HG03066 (cell line): ENCODE data around the gene SLAMF1.
"Not testable (repeated sequence)": the region's sequence is repeated elsewhere in the genome, so short reads cannot be mapped to it uniquely, and the experiment has no call there.

Experiments
- ATAC-seq: cut with Tn5 transposase; IDR thresholded peaks from one replicate; pipeline ENCODE4 v1.9.1; 2021; ENCODE audit warnings: low read depth; ENCODE audit not compliant: unreplicated experiment

Gene SLAMF1

DNA sequence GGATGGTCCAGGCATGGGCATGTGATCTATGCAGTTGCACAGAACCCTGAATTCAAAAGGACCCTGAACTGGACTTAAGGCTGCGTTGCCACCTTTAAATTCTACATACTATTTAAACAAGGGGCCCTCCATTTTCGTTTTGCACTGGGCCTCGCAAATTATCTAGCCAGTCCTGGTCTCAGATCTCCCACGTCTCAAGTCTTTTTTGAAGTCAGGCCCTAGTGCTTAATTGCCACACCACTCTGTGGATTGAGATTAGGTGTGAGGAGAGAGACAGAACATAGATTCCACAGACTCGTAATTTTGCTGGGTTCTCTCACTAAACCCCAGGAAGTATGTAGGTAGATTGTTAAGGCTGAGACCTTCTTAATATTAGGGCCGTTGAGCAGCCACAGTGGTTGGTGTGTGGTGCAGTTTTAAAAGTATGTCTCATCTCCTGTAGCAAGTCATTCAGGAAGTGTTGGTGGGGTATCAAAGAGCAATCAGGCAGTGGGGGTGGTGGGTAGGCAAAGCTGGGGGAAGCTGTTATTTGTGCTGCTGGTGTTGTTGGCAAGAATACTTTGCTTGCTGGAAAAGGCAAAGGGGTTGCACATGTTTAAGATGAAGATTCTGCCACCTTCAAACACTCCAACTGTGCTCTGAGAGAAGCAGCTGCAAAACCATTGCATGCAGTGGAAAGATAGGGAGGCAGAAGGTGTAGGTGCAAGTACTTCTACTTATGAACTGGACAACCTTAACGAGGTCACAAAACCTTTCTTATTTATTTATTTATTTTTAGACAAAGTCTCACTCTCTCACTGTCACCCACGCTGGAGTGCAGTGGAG lies 78.8 kb downstream of the SLAMF1 start:
- ATAC-seq: no peak

- ATAC-seq: no peak
Observed at GRCh38 chr1:160567341-160567740, 79.5 kb downstream of the SLAMF1 start.

DNA sequence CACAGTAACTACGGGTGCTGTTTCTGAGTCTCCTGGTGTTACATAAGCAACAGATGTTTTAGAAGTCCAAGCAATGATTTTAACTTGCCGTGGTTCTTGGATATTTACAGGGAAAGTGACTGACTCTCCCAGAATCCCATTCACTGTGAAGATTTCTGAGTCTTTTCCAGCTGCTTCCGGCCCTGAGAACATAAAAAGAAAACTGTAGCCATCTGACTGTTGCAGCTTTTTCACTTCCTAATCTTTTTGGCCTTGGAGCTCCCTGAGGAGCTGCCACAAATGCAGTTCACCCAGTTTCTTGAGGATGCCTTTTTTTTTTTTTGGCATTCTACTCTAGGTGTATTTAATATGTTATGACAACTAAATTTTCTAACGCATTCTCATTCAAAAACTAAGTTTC lies 81.3 kb downstream of the SLAMF1 start:
- no peak for ATAC-seq

DNA sequence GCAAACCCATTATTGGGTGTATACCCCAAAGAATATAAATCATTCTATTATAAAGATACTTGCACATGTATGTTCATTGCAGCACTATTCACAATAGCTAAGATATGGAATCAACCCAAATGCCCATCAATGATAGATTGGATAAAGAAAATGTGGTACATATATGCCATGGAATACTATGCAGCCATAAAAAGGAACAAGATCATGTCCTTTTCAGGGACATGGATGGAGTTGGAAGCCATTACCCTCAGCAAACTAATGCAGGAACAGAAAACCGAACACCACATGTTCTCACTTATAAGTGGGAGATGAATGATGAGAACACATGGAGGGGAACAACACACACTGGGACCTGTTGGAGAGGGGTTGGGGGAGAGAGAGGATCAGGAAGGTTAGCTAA lies 83.6 kb downstream of the SLAMF1 start:
- not testable (repeated sequence) for ATAC-seq

GRCh38 chr1:160562745-160563144 lies 84.1 kb downstream of the SLAMF1 start:
- not testable (repeated sequence) for ATAC-seq

- ATAC-seq: no peak
Observed at GRCh38 chr1:160560806-160561205, 86.0 kb downstream of the SLAMF1 start.

DNA sequence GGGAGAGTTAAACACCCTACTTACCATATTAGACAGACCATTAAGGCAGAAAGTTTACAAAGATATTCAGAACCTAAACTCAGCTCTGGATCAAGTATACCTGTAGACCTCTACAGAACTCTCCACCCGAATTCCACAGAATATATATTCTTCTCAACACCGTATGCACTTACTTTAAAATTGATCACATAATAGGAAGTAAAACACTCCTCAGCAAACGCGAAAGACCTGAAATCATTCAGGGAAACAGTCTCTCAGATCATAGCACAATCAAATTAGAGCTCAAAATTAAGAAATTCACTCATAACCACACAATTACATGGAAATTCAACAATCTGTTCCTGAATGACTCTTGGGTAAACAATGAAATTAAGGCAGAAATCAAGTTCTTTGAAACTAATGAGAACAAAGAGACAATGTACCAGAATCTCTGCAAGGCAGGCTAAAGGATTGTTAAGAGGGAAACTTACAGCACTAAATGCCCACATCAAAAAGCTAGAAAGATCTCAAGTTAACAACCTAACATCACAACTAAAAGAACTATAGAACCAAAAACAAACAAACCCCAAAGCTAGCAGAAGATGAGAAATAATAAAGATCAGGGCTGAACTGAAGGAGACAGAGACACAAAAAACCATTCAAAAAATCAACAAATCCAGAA lies 86.7 kb downstream of the SLAMF1 start:
- no peak for ATAC-seq

DNA sequence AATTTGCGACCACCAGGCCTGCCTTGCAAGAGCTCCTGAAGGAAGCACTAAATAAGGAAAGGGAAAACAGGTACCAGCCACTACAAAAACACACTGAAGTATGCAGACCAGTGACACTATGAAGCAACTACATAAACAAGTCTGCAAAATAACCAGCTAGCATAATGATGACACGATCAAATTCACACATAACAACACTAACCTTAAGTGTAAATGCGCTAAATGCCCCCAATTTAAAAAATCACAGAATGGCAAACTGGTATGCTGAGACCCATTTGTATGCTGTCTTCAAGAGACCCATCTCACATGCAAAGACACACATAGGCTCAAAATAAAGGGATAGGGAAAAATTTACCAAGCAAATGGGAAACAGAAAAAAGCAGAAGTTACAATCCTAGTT lies 87.4 kb downstream of the SLAMF1 start:
- not testable (repeated sequence) for ATAC-seq

DNA sequence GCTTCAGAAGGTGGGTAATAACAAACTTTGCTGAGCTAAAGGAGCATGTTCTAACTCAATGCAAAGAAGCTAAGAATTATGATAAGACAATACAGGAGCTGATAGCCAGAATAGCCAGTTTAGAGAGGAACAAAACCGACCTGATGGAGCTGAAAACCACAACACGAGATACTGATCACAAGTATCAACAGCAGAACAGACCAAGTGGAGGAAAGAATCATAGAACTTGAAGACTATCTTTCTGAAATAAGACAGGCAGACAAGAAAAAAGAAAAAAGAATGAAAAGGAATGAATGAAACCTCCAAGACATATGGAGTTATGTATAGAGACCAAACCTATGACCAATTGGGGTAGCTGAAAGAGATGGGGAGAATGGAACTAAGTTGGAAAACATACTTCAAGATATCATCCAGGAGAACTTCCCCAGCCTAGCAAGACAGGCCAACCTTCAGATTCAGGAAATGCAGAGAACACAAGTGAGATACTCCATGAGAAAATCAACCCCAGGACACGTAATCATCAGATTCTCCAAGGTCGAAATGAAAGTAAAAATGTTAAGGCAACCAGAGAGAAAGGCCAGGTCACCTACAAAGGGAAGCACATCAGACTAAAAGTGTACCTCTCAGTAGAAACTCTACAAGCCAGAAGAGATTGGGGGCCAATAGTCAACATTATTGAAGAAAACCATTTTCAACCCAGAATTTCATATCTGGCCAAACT lies 88.0 kb downstream of the SLAMF1 start:
- ATAC-seq: no peak
